Measurements from ENCODE around the gene DCAF10.

DCAF10 gene

GRCh38 chr9:37914154-37914551 is 113.6 kb downstream of the DCAF10 start:
- no peak for TF ChIP-seq ZNF70 (CRISPR knock-in tag; IDR thresholded peaks at IDR 0.05)
- TF ChIP-seq GLIS3 (CRISPR knock-in tag; IDR thresholded peaks at IDR 0.05) = no peak
- TF ChIP-seq CSDC2 (CRISPR knock-in tag; IDR thresholded peaks at IDR 0.05) = no peak
- TF ChIP-seq BACH2 (CRISPR knock-in tag; IDR thresholded peaks at IDR 0.05; ENCODE audit: borderline replicate concordance) = no peak
- TF ChIP-seq, protein P1, sequence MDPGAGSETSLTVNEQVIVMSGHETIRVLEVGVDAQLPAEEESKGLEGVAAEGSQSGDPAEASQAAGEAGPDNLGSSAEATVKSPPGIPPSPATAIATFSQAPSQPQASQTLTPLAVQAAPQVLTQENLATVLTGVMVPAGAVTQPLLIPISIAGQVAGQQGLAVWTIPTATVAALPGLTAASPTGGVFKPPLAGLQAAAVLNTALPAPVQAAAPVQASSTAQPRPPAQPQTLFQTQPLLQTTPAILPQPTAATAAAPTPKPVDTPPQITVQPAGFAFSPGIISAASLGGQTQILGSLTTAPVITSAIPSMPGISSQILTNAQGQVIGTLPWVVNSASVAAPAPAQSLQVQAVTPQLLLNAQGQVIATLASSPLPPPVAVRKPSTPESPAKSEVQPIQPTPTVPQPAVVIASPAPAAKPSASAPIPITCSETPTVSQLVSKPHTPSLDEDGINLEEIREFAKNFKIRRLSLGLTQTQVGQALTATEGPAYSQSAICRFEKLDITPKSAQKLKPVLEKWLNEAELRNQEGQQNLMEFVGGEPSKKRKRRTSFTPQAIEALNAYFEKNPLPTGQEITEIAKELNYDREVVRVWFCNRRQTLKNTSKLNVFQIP (CRISPR knock-in tag; IDR thresholded peaks at IDR 0.05; ENCODE audit: borderline replicate concordance, low read depth) = no peak
- TF ChIP-seq, protein P2, sequence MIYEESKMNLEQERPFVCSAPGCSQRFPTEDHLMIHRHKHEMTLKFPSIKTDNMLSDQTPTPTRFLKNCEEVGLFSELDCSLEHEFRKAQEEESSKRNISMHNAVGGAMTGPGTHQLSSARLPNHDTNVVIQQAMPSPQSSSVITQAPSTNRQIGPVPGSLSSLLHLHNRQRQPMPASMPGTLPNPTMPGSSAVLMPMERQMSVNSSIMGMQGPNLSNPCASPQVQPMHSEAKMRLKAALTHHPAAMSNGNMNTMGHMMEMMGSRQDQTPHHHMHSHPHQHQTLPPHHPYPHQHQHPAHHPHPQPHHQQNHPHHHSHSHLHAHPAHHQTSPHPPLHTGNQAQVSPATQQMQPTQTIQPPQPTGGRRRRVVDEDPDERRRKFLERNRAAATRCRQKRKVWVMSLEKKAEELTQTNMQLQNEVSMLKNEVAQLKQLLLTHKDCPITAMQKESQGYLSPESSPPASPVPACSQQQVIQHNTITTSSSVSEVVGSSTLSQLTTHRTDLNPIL (CRISPR knock-in tag; IDR thresholded peaks at IDR 0.05; ENCODE audit: low read depth) = no peak
- TF ChIP-seq, protein P3, sequence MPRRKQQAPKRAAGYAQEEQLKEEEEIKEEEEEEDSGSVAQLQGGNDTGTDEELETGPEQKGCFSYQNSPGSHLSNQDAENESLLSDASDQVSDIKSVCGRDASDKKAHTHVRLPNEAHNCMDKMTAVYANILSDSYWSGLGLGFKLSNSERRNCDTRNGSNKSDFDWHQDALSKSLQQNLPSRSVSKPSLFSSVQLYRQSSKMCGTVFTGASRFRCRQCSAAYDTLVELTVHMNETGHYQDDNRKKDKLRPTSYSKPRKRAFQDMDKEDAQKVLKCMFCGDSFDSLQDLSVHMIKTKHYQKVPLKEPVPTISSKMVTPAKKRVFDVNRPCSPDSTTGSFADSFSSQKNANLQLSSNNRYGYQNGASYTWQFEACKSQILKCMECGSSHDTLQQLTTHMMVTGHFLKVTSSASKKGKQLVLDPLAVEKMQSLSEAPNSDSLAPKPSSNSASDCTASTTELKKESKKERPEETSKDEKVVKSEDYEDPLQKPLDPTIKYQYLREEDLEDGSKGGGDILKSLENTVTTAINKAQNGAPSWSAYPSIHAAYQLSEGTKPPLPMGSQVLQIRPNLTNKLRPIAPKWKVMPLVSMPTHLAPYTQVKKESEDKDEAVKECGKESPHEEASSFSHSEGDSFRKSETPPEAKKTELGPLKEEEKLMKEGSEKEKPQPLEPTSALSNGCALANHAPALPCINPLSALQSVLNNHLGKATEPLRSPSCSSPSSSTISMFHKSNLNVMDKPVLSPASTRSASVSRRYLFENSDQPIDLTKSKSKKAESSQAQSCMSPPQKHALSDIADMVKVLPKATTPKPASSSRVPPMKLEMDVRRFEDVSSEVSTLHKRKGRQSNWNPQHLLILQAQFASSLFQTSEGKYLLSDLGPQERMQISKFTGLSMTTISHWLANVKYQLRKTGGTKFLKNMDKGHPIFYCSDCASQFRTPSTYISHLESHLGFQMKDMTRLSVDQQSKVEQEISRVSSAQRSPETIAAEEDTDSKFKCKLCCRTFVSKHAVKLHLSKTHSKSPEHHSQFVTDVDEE (CRISPR knock-in tag; IDR thresholded peaks at IDR 0.05) = no peak
- TF ChIP-seq PATZ1 (CRISPR knock-in tag; IDR thresholded peaks at IDR 0.05; ENCODE audit: borderline replicate concordance) = no peak
- TF ChIP-seq ESRRG (CRISPR knock-in tag; IDR thresholded peaks at IDR 0.05) = no peak
- no peak for TF ChIP-seq ZC3H10 (CRISPR knock-in tag; IDR thresholded peaks at IDR 0.05)
- TF ChIP-seq TCF4 (CRISPR knock-in tag; IDR thresholded peaks at IDR 0.05; ENCODE audit: borderline replicate concordance) = no peak
- TF ChIP-seq ZFP3 (CRISPR knock-in tag; IDR thresholded peaks at IDR 0.05) = no peak
- TF ChIP-seq TOX (CRISPR knock-in tag; IDR thresholded peaks at IDR 0.05; ENCODE audit: borderline replicate concordance) = no peak
- no peak; the same call in 2 of the 3 replicates for ATAC-seq

DNA sequence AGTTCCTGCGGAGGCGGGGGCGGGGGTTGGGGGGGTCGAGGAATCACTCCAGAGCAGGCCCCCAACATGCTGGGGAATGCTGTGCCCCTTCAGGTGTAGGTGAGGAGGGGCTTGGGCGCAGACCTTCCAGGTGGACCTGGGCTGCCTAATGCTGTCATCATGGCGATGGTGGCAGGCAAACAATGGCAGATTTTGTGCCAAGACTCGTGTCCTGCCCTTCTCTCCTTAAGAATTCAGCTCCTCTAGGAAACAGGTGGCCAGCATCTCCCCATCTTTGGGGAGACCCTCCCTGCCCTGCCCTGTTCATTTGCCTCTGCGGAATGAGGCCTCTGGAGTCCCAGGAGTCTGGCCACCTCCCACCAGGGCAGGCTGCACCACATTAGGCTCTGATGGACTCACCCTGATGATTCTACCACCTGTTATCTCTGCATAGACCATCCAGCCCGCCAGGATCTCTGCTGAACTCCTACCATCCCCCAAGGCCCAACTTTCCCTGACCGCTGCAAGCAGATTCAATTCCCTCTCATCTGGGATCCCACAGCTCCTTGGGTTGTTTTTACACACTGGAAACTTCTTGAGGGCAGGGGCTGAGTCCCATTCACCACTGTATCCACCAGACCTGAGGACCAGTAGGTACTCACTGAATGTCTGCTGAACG is 114.2 kb downstream of the DCAF10 start:
- ATAC-seq = no peak
- TF ChIP-seq ESRRG (CRISPR knock-in tag; IDR thresholded peaks at IDR 0.05) = no peak
- TF ChIP-seq ZNF70 (CRISPR knock-in tag; IDR thresholded peaks at IDR 0.05) = no peak
- TF ChIP-seq, protein P1 (CRISPR knock-in tag; IDR thresholded peaks at IDR 0.05; ENCODE audit: borderline replicate concordance, low read depth) = no peak
- no peak for TF ChIP-seq OSR1 (CRISPR knock-in tag; IDR thresholded peaks at IDR 0.05)
- TF ChIP-seq SNAI2 (CRISPR knock-in tag; IDR thresholded peaks at IDR 0.05) = no peak
- no peak for TF ChIP-seq TCF4 (CRISPR knock-in tag; IDR thresholded peaks at IDR 0.05; ENCODE audit: borderline replicate concordance)
- no peak for TF ChIP-seq BACH2 (CRISPR knock-in tag; IDR thresholded peaks at IDR 0.05; ENCODE audit: borderline replicate concordance)
- TF ChIP-seq ZNF8 (CRISPR knock-in tag; IDR thresholded peaks at IDR 0.05) = no peak
- TF ChIP-seq, protein P3 (CRISPR knock-in tag; IDR thresholded peaks at IDR 0.05) = no peak
- TF ChIP-seq ISL1 (CRISPR knock-in tag; IDR thresholded peaks at IDR 0.05) = no peak
- no peak for TF ChIP-seq RARB (CRISPR knock-in tag; IDR thresholded peaks at IDR 0.05)

Measured in SK-N-SH treated with all-trans-retinoic acid at 6 μM for 48 hours (cell line).